K562 (cell line): Measurements from ENCODE around the gene ALDH6A1. TPM values are rescaled to one million over a fixed set of nuclear protein-coding genes. Genes with fewer than 3 reads are reported as not detected.

Experiments used
- ATF1 ChIP-seq, 2 experiments: fragments of 450-650 bp in 1 of 2; IDR thresholded peaks; 2 replicates each; pipeline ENCODE4 v1.6.1; 2016; ENCODE audit warnings: missing compliant biosample characterization in 1 of 2, missing genetic modification characterization in 1 of 2
- ATF7 ChIP-seq: fragments of 450-650 bp; IDR thresholded peaks from 2 replicates; pipeline ENCODE4 v1.7.1; 2014; ENCODE audit warnings: mild to moderate bottlenecking, moderate library complexity
- ELK1 ChIP-seq: sonication (generic); formaldehyde crosslinking; IDR thresholded peaks from 2 replicates; pipeline ENCODE4 v1.8.1; 2022; ENCODE audit warnings: missing genetic modification reagents
- FOXA3 ChIP-seq, 2 experiments: fragments of 450-650 bp in 1 of 2; sonication (generic) in 1 of 2; formaldehyde crosslinking; IDR thresholded peaks in 1 of 2; conservative IDR thresholded peaks in 1 of 2; 2 replicates each; pipeline versions ENCODE4 v1.4.0 to v1.8.0; 2020 to 2022; ENCODE audit warnings: mild to moderate bottlenecking in 2 of 2, missing genetic modification reagents in 1 of 2
- GABPA ChIP-seq: fragments of 200-800 bp; sonication (Bioruptor generic); conservative IDR thresholded peaks from 2 replicates; pipeline ENCODE4 v1.6.1; 2016; ENCODE audit warnings: low read depth, missing genetic modification characterization, missing compliant biosample characterization
- MYC ChIP-seq, 2 experiments: fragments of 250-450 bp in 1 of 2; sonication (Bioruptor Pico) in 1 of 2; IDR thresholded peaks; 2 replicates each; pipeline versions ENCODE4 v1.5.1 to v1.6.1; 2012 to 2021; ENCODE audit warnings: low read depth in 2 of 2, borderline replicate concordance in 1 of 2, improper control_type of control experiment in 1 of 2, low read length in 1 of 2, mild to moderate bottlenecking in 1 of 2, moderate library complexity in 1 of 2
- PHF8 ChIP-seq: fragments of 200-600 bp; sonication (generic); IDR thresholded peaks from 2 replicates; pipeline ENCODE4 v1.6.1; 2012; ENCODE audit warnings: mixed run types, mild to moderate bottlenecking, inconsistent platforms, low read length, moderate library complexity, borderline replicate concordance
- RAD21 ChIP-seq, 2 experiments: fragments of 250-450 bp in 1 of 2; fragments of 450-650 bp in 1 of 2; sonication (Bioruptor Pico) in 1 of 2; formaldehyde crosslinking in 1 of 2; IDR thresholded peaks in 1 of 2; conservative IDR thresholded peaks in 1 of 2; 2 replicates each; pipeline versions ENCODE4 v1.4.0 to v1.8.0; 2020 to 2022; ENCODE audit warnings: mild to moderate bottlenecking in 2 of 2, moderate library complexity in 1 of 2
- RBBP5 ChIP-seq: fragments of 200-600 bp; sonication (generic); IDR thresholded peaks from 2 replicates; pipeline ENCODE4 v1.6.1; 2012; ENCODE audit warnings: borderline replicate concordance, mild to moderate bottlenecking, low read length, control low read depth, inconsistent platforms; ENCODE audit not compliant: insufficient read depth, poor library complexity, severe bottlenecking
- SREBF2 ChIP-seq: sonication (generic); formaldehyde crosslinking; IDR thresholded peaks from 2 replicates; pipeline ENCODE4 v1.4.0; 2020; ENCODE audit warnings: mild to moderate bottlenecking, missing genetic modification reagents
- TCF7 ChIP-seq: sonication (generic); IDR thresholded peaks from 2 replicates; pipeline ENCODE4 v1.6.1; 2016; ENCODE audit warnings: antibody characterized with exemption, borderline replicate concordance
- TCF7L2 ChIP-seq: fragments of 150-350 bp; IDR thresholded peaks from 2 replicates; pipeline ENCODE4 v1.6.1; 2016; ENCODE audit warnings: low read depth, mild to moderate bottlenecking, low read length, moderate library complexity
- TRIM28 ChIP-seq: fragments of 450-650 bp; IDR thresholded peaks from 2 replicates; pipeline ENCODE4 v1.6.1; 2017
- XRCC5 ChIP-seq: fragments of 200-400 bp; formaldehyde crosslinking; IDR thresholded peaks from 2 replicates; pipeline ENCODE4 v1.6.1; 2017; ENCODE audit warnings: low read depth, mild to moderate bottlenecking, low read length
- ZBTB8A ChIP-seq: fragments of 450-650 bp; IDR thresholded peaks from 2 replicates; pipeline ENCODE4 v1.6.1; 2018; ENCODE audit warnings: mild to moderate bottlenecking, moderate library complexity; ENCODE audit not compliant: partially characterized antibody
- ZKSCAN3 ChIP-seq: fragments of 250-450 bp; sonication (Bioruptor Pico); IDR thresholded peaks from 2 replicates; pipeline ENCODE4 v1.4.0; 2020
- ZNF217 ChIP-seq: sonication (generic); formaldehyde crosslinking; IDR thresholded peaks from 2 replicates; pipeline ENCODE4 v1.8.0; 2022; ENCODE audit warnings: mild to moderate bottlenecking, missing genetic modification reagents
- ZNF408 ChIP-seq: fragments of 250-450 bp; sonication (Bioruptor Pico); IDR thresholded peaks from 2 replicates; pipeline ENCODE4 v1.4.0; 2020; ENCODE audit warnings: low read depth, mild to moderate bottlenecking, moderate library complexity
- polyA plus RNA-seq, 8 experiments: library from polyadenylated mRNA; depleted of rRNA in 4 of 8; stranded (reverse) in 5 of 8; unstranded in 3 of 8; fragments of >200 nt; fragmentation: Nextera tagmentation in 2 of 8; fragmentation: Illumina TruSeq in 1 of 8; extraction: Ambion mirVana in 2 of 8; extraction: Trizol in 1 of 8; gene quantifications; 2 replicates each; pipeline versions ENCODE4 v1.2.1 to v1.2.3, GENCODE V29; 2011 to 2014; ENCODE audit warnings: inconsistent platforms in 1 of 8, missing spikeins in 1 of 8
- total RNA-seq, 7 experiments: library from RNA; depleted of rRNA in 6 of 7; stranded (reverse); fragments of >200 nt in 6 of 7; fragmentation: Illumina TruSeq in 2 of 7; extraction: Trizol in 2 of 7; gene quantifications; 2 replicates each; pipeline versions ENCODE4 v1.2.1 to v1.2.3, GENCODE V29; 2011 to 2021; ENCODE audit warnings: low replicate concordance in 1 of 7
- TF ChIP-seq, protein P1 (sequence below), 2 experiments: IDR thresholded peaks; 2 replicates each; pipeline ENCODE4 v1.6.1; 2012; ENCODE audit warnings: improper control_type of control experiment in 2 of 2, low read depth in 2 of 2, low read length in 2 of 2, borderline replicate concordance in 1 of 2
- TF ChIP-seq, protein P2 (sequence below): fragments of 450-650 bp; formaldehyde crosslinking; IDR thresholded peaks from 2 replicates; pipeline ENCODE4 v1.4.0; 2020; ENCODE audit warnings: mild to moderate bottlenecking, mixed read lengths

Gene ALDH6A1
- total and polyA plus RNA-seq, 9 of the 15 experiments (the other 6 are each of a cell fraction or from before 2014, with no cell fraction given) = 3.1 to 11.5 (median 4.6) TPM

GRCh38 chr14:74018586-74019407, 65.5 kb downstream of the ALDH6A1 start, which contains the start of the genes BBOF1 and ENTPD5 (continued):
- TF ChIP-seq RBBP5 (peak; percentile 67), FOXA3 (CRISPR knock-in tag; conservative IDR thresholded peaks at IDR 0.05 in 1 of 2, IDR thresholded peaks at IDR 0.05 in 1 of 2) (no peak), ZNF217 (CRISPR knock-in tag) (no peak), ZBTB8A (no peak), ZKSCAN3 (CRISPR knock-in tag) (no peak), TCF7 (no peak), ZNF408 (CRISPR knock-in tag) (no peak), SREBF2 (CRISPR knock-in tag) (no peak), ATF1 (CRISPR knock-in tag; IDR thresholded peaks at IDR 0.05) (peak; percentile 64; the same call in 1 of the 2 replicates), ATF1 (tag; IDR thresholded peaks at IDR 0.05) (peak; percentile 61), TRIM28 (no peak), PHF8 (peak; percentile 85; the same call in 1 of the 2 replicates), MYC (IDR thresholded peaks at IDR 0.05; ENCODE audit: low read depth, low read length) (peak; percentile 71; the same call in 1 of the 2 replicates), MYC (CRISPR knock-in tag; IDR thresholded peaks at IDR 0.05; ENCODE audit: borderline replicate concordance, low read depth) (0 out of 2 replicates have a peak, but pooled peaks have one; percentile 24), ELK1 (CRISPR knock-in tag) (no peak), GABPA (peak; percentile 46; the same call in 1 of the 2 replicates), XRCC5 (no peak), ATF7 (peak; percentile 48; the same call in 1 of the 2 replicates), RAD21 (CRISPR knock-in tag; conservative IDR thresholded peaks at IDR 0.05 in 1 of 2, IDR thresholded peaks at IDR 0.05 in 1 of 2) (no peak), TCF7L2 (no peak)
- TF ChIP-seq, protein P1, sequence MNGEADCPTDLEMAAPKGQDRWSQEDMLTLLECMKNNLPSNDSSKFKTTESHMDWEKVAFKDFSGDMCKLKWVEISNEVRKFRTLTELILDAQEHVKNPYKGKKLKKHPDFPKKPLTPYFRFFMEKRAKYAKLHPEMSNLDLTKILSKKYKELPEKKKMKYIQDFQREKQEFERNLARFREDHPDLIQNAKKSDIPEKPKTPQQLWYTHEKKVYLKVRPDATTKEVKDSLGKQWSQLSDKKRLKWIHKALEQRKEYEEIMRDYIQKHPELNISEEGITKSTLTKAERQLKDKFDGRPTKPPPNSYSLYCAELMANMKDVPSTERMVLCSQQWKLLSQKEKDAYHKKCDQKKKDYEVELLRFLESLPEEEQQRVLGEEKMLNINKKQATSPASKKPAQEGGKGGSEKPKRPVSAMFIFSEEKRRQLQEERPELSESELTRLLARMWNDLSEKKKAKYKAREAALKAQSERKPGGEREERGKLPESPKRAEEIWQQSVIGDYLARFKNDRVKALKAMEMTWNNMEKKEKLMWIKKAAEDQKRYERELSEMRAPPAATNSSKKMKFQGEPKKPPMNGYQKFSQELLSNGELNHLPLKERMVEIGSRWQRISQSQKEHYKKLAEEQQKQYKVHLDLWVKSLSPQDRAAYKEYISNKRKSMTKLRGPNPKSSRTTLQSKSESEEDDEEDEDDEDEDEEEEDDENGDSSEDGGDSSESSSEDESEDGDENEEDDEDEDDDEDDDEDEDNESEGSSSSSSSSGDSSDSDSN (IDR thresholded peaks at IDR 0.05; ENCODE audit: borderline replicate concordance in 1 of 2, low read depth in 2 of 2, low read length in 2 of 2) = peak in 1 of 2 experiments; percentile 34; a peak in 1 of 4 replicates
- TF ChIP-seq, protein P2, sequence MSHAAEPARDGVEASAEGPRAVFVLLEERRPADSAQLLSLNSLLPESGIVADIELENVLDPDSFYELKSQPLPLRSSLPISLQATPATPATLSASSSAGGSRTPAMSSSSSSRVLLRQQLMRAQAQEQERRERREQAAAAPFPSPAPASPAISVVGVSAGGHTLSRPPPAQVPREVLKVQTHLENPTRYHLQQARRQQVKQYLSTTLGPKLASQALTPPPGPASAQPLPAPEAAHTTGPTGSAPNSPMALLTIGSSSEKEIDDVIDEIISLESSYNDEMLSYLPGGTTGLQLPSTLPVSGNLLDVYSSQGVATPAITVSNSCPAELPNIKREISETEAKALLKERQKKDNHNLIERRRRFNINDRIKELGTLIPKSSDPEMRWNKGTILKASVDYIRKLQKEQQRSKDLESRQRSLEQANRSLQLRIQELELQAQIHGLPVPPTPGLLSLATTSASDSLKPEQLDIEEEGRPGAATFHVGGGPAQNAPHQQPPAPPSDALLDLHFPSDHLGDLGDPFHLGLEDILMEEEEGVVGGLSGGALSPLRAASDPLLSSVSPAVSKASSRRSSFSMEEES (CRISPR knock-in tag) = no peak
